Measurements from ENCODE around the gene ACSS1.
A peak's percentile ranks its signal among the peaks of the same experiment; 100 is the strongest.

The ACSS1 gene

DNA sequence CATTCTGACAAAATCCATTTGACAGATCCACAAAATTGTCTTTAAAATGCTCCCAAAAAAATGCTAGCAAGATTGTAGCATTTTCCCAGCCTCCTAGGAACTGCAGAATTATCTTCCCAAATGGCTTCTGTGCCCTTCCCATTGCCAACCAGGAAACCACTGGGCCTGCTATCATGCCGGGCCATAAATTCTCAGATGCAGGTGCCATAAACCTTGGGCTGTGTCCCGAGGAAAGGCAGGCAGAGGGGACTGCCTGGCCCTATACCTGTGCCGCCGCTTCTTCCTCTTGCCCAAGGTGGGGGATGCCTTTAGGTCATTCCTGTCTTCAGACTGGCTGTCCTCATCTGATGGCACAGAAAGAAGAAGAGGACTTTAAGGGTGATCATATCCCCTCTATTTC lies 21.2 kb upstream of the ACSS1 start:
- Histone ChIP-seq H3K4me3 (ENCODE audit: severe bottlenecking) (no peak overlapping the region), H3K4me1 (ENCODE audit: insufficient read depth, poor library complexity, severe bottlenecking) (no peaks in the 10 kb centered on the region), H3K36me3 (ENCODE audit: low read depth) (no peaks in the 10 kb centered on the region), H3K9me3 (ENCODE audit: severe bottlenecking) (no peaks in the 10 kb centered on the region), H3K27me3 (ENCODE audit: insufficient read depth, poor library complexity, severe bottlenecking) (peaks cover 93% of the 10 kb centered on the region), H3K27ac (ENCODE audit: poor library complexity, severe bottlenecking) (no peak overlapping the region)
- DNase-seq (ENCODE audit: low spot score) = peak; percentile 24
- TF ChIP-seq, protein P1, sequence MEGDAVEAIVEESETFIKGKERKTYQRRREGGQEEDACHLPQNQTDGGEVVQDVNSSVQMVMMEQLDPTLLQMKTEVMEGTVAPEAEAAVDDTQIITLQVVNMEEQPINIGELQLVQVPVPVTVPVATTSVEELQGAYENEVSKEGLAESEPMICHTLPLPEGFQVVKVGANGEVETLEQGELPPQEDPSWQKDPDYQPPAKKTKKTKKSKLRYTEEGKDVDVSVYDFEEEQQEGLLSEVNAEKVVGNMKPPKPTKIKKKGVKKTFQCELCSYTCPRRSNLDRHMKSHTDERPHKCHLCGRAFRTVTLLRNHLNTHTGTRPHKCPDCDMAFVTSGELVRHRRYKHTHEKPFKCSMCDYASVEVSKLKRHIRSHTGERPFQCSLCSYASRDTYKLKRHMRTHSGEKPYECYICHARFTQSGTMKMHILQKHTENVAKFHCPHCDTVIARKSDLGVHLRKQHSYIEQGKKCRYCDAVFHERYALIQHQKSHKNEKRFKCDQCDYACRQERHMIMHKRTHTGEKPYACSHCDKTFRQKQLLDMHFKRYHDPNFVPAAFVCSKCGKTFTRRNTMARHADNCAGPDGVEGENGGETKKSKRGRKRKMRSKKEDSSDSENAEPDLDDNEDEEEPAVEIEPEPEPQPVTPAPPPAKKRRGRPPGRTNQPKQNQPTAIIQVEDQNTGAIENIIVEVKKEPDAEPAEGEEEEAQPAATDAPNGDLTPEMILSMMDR (IDR thresholded peaks at IDR 0.05; ENCODE audit: poor library complexity, severe bottlenecking) = no peak
- no peak for ATAC-seq (ENCODE audit: low read depth)

DNA sequence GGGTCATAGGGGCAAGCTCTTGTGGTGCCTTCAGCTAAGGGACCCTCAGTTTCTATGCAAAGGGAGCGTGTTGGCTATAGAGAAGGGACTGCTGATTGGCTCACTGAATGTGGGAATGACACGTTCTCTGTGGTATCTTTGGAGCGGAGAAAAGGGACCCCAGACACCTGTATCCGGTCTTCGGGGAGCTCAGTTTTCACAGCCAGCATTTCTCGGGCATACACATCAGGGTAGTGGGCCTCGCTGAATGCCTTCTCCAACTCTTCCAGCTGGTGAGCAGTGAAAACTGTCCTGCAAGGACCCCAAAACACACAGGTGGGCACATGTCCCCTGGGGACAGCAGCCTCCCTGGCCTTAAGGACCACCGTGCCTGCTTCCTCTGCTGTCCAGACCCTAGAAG lies 20.7 kb upstream of the ACSS1 start:
- Histone ChIP-seq H3K36me3 (ENCODE audit: low read depth) (no peaks in the 10 kb centered on the region), H3K9me3 (ENCODE audit: severe bottlenecking) (no peaks in the 10 kb centered on the region)
- TF ChIP-seq, protein P1 (IDR thresholded peaks at IDR 0.05; ENCODE audit: poor library complexity, severe bottlenecking) = no peak

DNA sequence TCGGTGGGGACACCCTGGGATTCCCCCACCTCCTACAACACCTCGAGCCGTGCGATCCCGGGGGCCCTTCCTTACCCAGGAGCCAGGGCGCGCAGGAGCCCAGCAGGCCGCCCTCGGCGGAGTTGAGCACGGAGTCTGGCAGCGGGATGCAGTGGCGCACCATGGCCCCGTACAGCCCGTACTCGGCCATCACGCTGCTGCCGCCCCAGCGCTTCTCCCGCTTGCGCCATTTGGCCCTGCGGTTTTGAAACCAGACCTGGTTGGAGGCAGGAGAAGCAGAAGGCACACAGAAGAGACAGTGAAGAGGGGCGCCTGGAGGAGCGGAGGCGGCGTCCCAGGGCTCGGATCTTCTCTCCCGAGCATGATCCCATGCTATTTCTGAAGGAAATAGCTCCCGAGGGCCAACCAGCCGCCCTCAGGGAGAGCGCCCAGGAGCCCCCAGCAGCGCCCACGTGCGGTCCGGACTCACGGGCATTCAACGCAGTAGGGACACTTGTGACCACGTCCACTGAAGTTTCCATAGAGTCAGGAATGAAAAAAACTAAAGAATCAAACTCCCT lies 19.8 kb upstream of the ACSS1 start:
- H3K27me3 ChIP-seq (ENCODE audit: insufficient read depth, poor library complexity, severe bottlenecking) = peaks cover 87% of the 10 kb centered on the region
- peak; percentile 71 for ATAC-seq (ENCODE audit: low read depth)
- TF ChIP-seq, protein P1 (IDR thresholded peaks at IDR 0.05; ENCODE audit: poor library complexity, severe bottlenecking) = no peak

More for the DNA sequence above, 20.7 kb upstream of the ACSS1 start:
- Histone ChIP-seq H3K4me1 (ENCODE audit: insufficient read depth, poor library complexity, severe bottlenecking) (no peaks in the 10 kb centered on the region), H3K27me3 (ENCODE audit: insufficient read depth, poor library complexity, severe bottlenecking) (peaks cover 90% of the 10 kb centered on the region), H3K4me3 (ENCODE audit: severe bottlenecking) (no peak overlapping the region), H3K27ac (ENCODE audit: poor library complexity, severe bottlenecking) (no peak overlapping the region)
- DNase-seq (ENCODE audit: low spot score) (peak; percentile 36), ATAC-seq (ENCODE audit: low read depth) (no peak)

DNA sequence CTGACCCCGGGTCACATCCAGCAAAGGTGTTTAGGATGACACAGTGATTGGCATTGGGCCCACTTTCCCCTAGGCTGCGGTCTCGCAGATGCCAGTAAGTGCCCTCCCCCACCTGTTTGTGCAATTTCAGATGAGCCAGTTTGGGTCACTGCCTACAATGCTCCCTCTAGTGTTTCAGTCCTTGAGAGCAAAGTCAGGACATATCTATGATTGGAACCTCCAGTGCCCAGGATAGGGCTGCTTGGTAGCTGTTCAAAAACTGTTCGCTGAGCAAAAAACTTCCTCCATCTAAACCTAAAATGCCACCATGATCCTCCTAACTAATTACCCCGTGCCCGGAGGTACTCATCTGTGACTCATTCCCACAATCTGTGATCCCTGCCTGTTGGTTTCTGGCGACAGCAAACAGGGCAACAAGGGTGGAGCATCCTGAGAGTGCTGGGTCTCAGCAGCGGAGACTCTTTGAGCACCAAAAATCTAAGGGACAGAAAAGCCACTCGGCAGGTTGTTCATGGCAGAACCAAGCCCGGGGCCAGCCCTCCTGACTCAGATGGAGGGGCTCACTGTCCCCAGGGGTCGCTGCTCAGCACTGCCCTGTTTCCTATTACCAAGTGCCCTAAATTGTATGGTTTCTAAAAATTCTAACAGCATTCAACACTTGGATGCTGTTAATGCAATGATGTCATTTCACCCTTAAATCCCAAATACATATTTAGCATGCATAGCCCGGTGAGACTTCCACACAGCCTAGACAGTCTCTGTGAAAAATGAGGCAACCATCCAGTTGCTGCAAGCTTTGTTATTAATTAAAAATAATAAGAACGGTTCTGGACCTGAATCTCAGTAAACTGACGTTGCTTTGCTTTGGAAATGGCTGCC lies 19.0 kb upstream of the ACSS1 start:
- Histone ChIP-seq H3K27ac (ENCODE audit: poor library complexity, severe bottlenecking) (no peak overlapping the region), H3K36me3 (ENCODE audit: low read depth) (no peaks in the 10 kb centered on the region), H3K4me3 (ENCODE audit: severe bottlenecking) (no peak overlapping the region), H3K4me1 (ENCODE audit: insufficient read depth, poor library complexity, severe bottlenecking) (no peaks in the 10 kb centered on the region), H3K9me3 (ENCODE audit: severe bottlenecking) (no peaks in the 10 kb centered on the region), H3K27me3 (ENCODE audit: insufficient read depth, poor library complexity, severe bottlenecking) (peaks cover 87% of the 10 kb centered on the region)
- DNase-seq (ENCODE audit: low spot score) (no peak), ATAC-seq (ENCODE audit: low read depth) (peak; percentile 54)
- TF ChIP-seq, protein P1 (IDR thresholded peaks at IDR 0.05; ENCODE audit: poor library complexity, severe bottlenecking) = peak; percentile 45

More for the DNA sequence above, 19.8 kb upstream of the ACSS1 start:
- Histone ChIP-seq H3K4me3 (ENCODE audit: severe bottlenecking) (no peak overlapping the region), H3K27ac (ENCODE audit: poor library complexity, severe bottlenecking) (no peak overlapping the region), H3K9me3 (ENCODE audit: severe bottlenecking) (no peaks in the 10 kb centered on the region), H3K4me1 (ENCODE audit: insufficient read depth, poor library complexity, severe bottlenecking) (no peaks in the 10 kb centered on the region), H3K36me3 (ENCODE audit: low read depth) (no peaks in the 10 kb centered on the region)
- peak; percentile 55 for DNase-seq (ENCODE audit: low spot score)

DNA sequence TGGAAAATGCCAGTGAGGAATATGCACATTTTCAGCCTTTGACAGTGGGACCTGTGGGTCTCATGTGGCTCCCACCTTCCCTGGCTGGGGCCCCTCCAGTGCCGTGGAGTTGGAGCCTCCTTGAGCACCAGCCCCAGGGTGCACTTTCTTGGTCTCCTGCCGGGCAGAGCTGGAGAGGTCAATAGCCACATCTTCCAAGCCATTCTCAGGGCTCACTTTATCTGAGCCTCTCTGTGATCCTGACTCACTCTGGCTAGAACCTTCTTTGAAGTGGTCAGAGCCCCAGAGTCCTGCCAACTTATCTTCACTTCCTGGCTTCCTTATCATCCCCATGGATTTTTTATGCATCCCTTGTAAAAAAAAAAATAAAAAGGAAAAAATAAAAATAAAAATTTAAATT lies 18.3 kb upstream of the ACSS1 start:
- TF ChIP-seq, protein P1 (IDR thresholded peaks at IDR 0.05; ENCODE audit: poor library complexity, severe bottlenecking) = no peak
- ATAC-seq (ENCODE audit: low read depth) (no peak), DNase-seq (ENCODE audit: low spot score) (no peak)
- no peaks in the 10 kb centered on the region for H3K36me3 ChIP-seq (ENCODE audit: low read depth)
- peaks cover 87% of the 10 kb centered on the region for H3K27me3 ChIP-seq (ENCODE audit: insufficient read depth, poor library complexity, severe bottlenecking)
- H3K4me1 ChIP-seq (ENCODE audit: insufficient read depth, poor library complexity, severe bottlenecking) = no peaks in the 10 kb centered on the region
- no peak overlapping the region for H3K4me3 ChIP-seq (ENCODE audit: severe bottlenecking)
- H3K27ac ChIP-seq (ENCODE audit: poor library complexity, severe bottlenecking) = no peak overlapping the region
- H3K9me3 ChIP-seq (ENCODE audit: severe bottlenecking) = no peaks in the 10 kb centered on the region
